Measurements from ENCODE around the gene CREB3. TPM values are rescaled to one million over a fixed set of nuclear protein-coding genes. Genes with fewer than 3 reads are reported as not detected.

Gene CREB3
- total and polyA plus RNA-seq, 2 of the 4 experiments (the other 2 are of a cell fraction) = 60.7 to 106 TPM

DNA sequence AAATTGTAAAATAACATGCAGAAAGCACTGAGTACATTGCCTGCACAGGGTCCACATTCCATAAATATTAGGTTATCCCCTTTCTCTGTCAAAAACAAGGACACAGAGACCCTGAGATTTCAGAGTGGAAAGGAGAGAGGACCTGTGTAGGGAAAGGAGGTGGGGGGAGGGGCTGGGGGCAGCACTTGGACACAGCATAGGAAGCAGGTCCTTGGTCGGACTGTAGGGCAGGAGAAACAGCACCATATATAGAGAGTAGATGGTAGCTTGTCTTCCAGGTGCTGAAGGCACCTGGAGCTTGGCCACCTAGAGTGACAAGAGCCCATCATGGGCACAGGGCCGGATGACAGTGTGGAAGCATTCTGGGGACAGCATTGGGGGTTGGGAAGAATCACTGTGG is 45.2 kb upstream of the CREB3 start:
- H3K9me3 ChIP-seq (ENCODE audit: control insufficient read depth, insufficient read depth, low read length) = no peaks in the 10 kb centered on the region
- H3K4me3 ChIP-seq (ENCODE audit: insufficient read depth, low read depth, low read length) = peak overlapping the region; percentile 83
- DNase-seq (no peak), ATAC-seq (ENCODE audit: low read depth) (no peak)
- peak overlapping the region; percentile 97 for H3K4me2 ChIP-seq (ENCODE audit: low read depth, low read length)
- H3K23ac ChIP-seq (ENCODE audit: low read depth, low read length) = peak overlapping the region; percentile 92
- peak overlapping the region; percentile 67 for H2AK9ac ChIP-seq (replicated peaks; ENCODE audit: low read depth, low read length, poor library complexity)
- peaks cover 57% of the 10 kb centered on the region for H3K36me3 ChIP-seq (ENCODE audit: control insufficient read depth, insufficient read depth, low read length)
- no peak overlapping the region for H4K5ac ChIP-seq (ENCODE audit: low read depth, low read length)
- TF ChIP-seq MXI1 (IDR thresholded peaks at IDR 0.05; ENCODE audit: borderline replicate concordance, low read depth, low read length) = no peak
- TF ChIP-seq BHLHE40 (IDR thresholded peaks at IDR 0.05; ENCODE audit: low read depth, low read length) = no peak
- TF ChIP-seq RFX5 (IDR thresholded peaks at IDR 0.05; ENCODE audit: low read depth, low read length) = no peak
- TF ChIP-seq MAFK (IDR thresholded peaks at IDR 0.05; ENCODE audit: low read depth, low read length) = no peak
- TF ChIP-seq CEBPB (IDR thresholded peaks at IDR 0.05; ENCODE audit: low read depth, low read length) = no peak
- no peak for TF ChIP-seq CHD1 (IDR thresholded peaks at IDR 0.05; ENCODE audit: low read depth, low read length)
- peaks cover 74% of the 10 kb centered on the region for H4K20me1 ChIP-seq (ENCODE audit: insufficient read depth, low read length)
- no peak overlapping the region for H4K8ac ChIP-seq (ENCODE audit: low read depth in 2 of 2, low read length in 2 of 2)
- no peaks in the 10 kb centered on the region for H3K27me3 ChIP-seq (ENCODE audit: control insufficient read depth, insufficient read depth, low read length)
- peak overlapping the region; percentile 13; the same call in 1 of the 2 replicates for H3K4ac ChIP-seq (ENCODE audit: low read depth, low read length)
- peak overlapping the region; percentile 100 for H3K14ac ChIP-seq (replicated peaks; ENCODE audit: low read depth, low read length)
- H3K56ac ChIP-seq (ENCODE audit: extremely low read depth, insufficient read depth, low read length) = peak overlapping the region; percentile 61; the same call in 1 of the 2 replicates
- H2AK5ac ChIP-seq (ENCODE audit: low read depth, low read length) = peak overlapping the region; percentile 13; the same call in 1 of the 2 replicates
- dilution Hi-C loops (cut with HindIII; ENCODE audit: low sequenced_read_pairs, unreplicated experiment) = no loop called here
- CTCF ChIA-PET = no interaction called here
- H3K79me1 ChIP-seq (ENCODE audit: low read depth in 1 of 2, low read length in 2 of 2) = peaks cover 13 to 84% of the 10 kb centered on the region in 2 experiments
- no peak overlapping the region for H3K18ac ChIP-seq (ENCODE audit: low read depth, low read length)
- H2BK15ac ChIP-seq (ENCODE audit: low read depth, low read length) = no peak overlapping the region
- H3K27ac ChIP-seq (ENCODE audit: insufficient read depth, low read length) = peak overlapping the region; percentile 90
- WGBS, 2 experiments (ENCODE audit: extremely low coverage in 2 of 2, insufficient read length in 1 of 2) = no CpG with 5 or more reads among the region's 2 CpGs
- peaks cover 45% of the 10 kb centered on the region for H3K4me1 ChIP-seq (ENCODE audit: control insufficient read depth, insufficient read depth, low read length)
- POLR2A ChIA-PET (ENCODE audit: unreplicated experiment) = interaction anchor here (0.5 to 3.8 kb wide), 5 partner anchors 9 to 198 kb away, joined by 5 to 14 read pairs (median 10); partner anchors contain the start of genes CCDC107, RMRP and RUSC2
- intact Hi-C loops (cut with micrococcal nuclease) = loop anchor here (10.0 kb wide), 1 partner anchor 83 kb away; the partner anchor contains the start of gene TESK1
- no peak overlapping the region for H2BK120ac ChIP-seq (ENCODE audit: low read depth, low read length)
- peak overlapping the region; percentile 98 for H2BK5ac ChIP-seq (ENCODE audit: low read depth, low read length, poor library complexity, severe bottlenecking)
- H4K91ac ChIP-seq (ENCODE audit: insufficient read depth, low read depth, low read length) = no peak overlapping the region
- H3K9ac ChIP-seq (ENCODE audit: low read depth, low read length) = peak overlapping the region; percentile 98
- H3K9me1 ChIP-seq (ENCODE audit: insufficient read depth, low read length) = peaks cover 33% of the 10 kb centered on the region
- in situ Hi-C loops (cut with MboI; ENCODE audit: low sequenced_read_pairs) = no loop called here
- no peak overlapping the region for H2BK20ac ChIP-seq (ENCODE audit: low read depth, low read length)
- H2AFZ ChIP-seq (replicated peaks; ENCODE audit: low read length, poor library complexity) = no peak overlapping the region
- BruUV-seq (replicated peaks) = no TSS peak

Measured in IMR-90 (cell line).